ENCODE results near the gene TGM1.
"Not testable (repeated sequence)": the region's sequence is repeated elsewhere in the genome, so short reads cannot be mapped to it uniquely, and the experiment has no call there.

The TGM1 gene

GRCh38 chr14:24231263-24232120 is 31.5 kb downstream of the TGM1 start:
- DNase-seq (ENCODE audit: low spot score), result no peak
- TF ChIP-seq CTCF (IDR thresholded peaks at IDR 0.05; ENCODE audit: extremely low read depth, missing control alignments), result no peak

GRCh38 chr14:24228902-24229301 is 34.1 kb downstream of the TGM1 start:
- no peak for DNase-seq (ENCODE audit: low spot score)

GRCh38 chr14:24226473-24226872 is 36.5 kb downstream of the TGM1 start:
- no peak for DNase-seq (ENCODE audit: low spot score)
- TF ChIP-seq CTCF (IDR thresholded peaks at IDR 0.05; ENCODE audit: extremely low read depth, missing control alignments), result no peak

More at GRCh38 chr14:24228902-24229301, 34.1 kb downstream of the TGM1 start:
- TF ChIP-seq CTCF (IDR thresholded peaks at IDR 0.05; ENCODE audit: extremely low read depth, missing control alignments), result no peak

- TF ChIP-seq CTCF (IDR thresholded peaks at IDR 0.05; ENCODE audit: extremely low read depth, missing control alignments), result no peak
- no peak for DNase-seq (ENCODE audit: low spot score)
These were observed 38.3 kb downstream of the TGM1 start for GRCh38 chr14:24224618-24225071.

- not testable (repeated sequence) for DNase-seq (ENCODE audit: low spot score)
These were observed 40.0 kb downstream of the TGM1 start for GRCh38 chr14:24222987-24223386.

GRCh38 chr14:24219521-24219920 is 43.5 kb downstream of the TGM1 start:
- no peak for TF ChIP-seq CTCF (IDR thresholded peaks at IDR 0.05; ENCODE audit: extremely low read depth, missing control alignments)
- no peak for DNase-seq (ENCODE audit: low spot score)

GRCh38 chr14:24219080-24219479 is 43.9 kb downstream of the TGM1 start:
- DNase-seq (ENCODE audit: low spot score), result no peak
- TF ChIP-seq CTCF (IDR thresholded peaks at IDR 0.05; ENCODE audit: extremely low read depth, missing control alignments), result no peak

- not testable (repeated sequence) for DNase-seq (ENCODE audit: low spot score)
These were observed 46.1 kb downstream of the TGM1 start for GRCh38 chr14:24216876-24217275.
